ENCODE results near the gene OPN3. TPM values are rescaled to one million over a fixed set of nuclear protein-coding genes. Genes with fewer than 3 reads are reported as not detected.

Gene OPN3
- total RNA-seq, 1 donor from 2014 or later = 14.7 TPM

DNA sequence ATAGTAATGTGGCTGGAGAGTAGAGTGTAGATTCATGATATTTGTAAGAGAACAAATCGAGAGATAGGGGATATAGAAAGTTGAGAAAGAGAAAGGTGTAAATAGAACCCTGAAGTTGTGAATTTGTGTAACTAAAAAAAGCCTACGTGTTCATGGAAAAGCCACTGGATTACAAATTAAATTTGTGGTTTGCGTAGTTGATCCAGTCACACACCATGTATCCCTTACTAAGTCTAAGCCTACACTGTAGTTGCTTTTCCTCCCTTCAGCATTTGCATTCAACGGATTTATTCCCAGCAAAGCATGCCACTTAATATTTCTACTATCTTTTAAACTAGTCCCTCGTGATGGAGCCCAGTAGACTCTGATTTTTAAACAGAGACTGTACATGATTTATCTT is 83.1 kb downstream of the OPN3 start:
- FAIRE-seq (no peak), DNase-seq (ENCODE audit: low read depth) (no peak)
- H3K36me3 ChIP-seq (ENCODE audit: control insufficient read depth, insufficient read depth, low read length) = no peaks in the 10 kb centered on the region
- TF ChIP-seq, protein P1, sequence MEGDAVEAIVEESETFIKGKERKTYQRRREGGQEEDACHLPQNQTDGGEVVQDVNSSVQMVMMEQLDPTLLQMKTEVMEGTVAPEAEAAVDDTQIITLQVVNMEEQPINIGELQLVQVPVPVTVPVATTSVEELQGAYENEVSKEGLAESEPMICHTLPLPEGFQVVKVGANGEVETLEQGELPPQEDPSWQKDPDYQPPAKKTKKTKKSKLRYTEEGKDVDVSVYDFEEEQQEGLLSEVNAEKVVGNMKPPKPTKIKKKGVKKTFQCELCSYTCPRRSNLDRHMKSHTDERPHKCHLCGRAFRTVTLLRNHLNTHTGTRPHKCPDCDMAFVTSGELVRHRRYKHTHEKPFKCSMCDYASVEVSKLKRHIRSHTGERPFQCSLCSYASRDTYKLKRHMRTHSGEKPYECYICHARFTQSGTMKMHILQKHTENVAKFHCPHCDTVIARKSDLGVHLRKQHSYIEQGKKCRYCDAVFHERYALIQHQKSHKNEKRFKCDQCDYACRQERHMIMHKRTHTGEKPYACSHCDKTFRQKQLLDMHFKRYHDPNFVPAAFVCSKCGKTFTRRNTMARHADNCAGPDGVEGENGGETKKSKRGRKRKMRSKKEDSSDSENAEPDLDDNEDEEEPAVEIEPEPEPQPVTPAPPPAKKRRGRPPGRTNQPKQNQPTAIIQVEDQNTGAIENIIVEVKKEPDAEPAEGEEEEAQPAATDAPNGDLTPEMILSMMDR (IDR thresholded peaks at IDR 0.05; ENCODE audit: insufficient read depth, low read length, severe bottlenecking) = no peak
- no peaks in the 10 kb centered on the region for H3K27me3 ChIP-seq (ENCODE audit: control insufficient read depth, insufficient read depth, low read length)
- H3K4me3 ChIP-seq (ENCODE audit: low read depth, low read length) = no peak overlapping the region

DNA sequence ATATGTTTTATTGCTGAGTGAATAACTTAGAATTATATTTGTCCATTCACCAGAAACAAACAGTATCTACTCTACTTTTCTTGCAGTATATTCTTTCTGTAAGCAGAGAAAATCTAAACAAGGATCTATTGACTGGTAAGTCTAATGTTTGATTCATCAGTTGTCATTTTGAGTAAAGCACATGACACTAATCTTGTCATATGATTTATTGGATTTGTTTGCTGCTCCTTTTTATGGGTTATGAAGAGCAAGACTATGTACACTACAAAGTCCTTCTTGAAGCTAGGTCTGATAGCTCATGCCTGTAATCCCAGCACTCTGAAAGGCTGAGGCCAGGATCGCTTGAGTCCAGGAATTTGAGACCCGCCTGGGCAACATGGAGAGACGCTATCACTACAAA is 84.6 kb downstream of the OPN3 start:
- H3K36me3 ChIP-seq (ENCODE audit: control insufficient read depth, insufficient read depth, low read length) = no peaks in the 10 kb centered on the region
- no peak for DNase-seq (ENCODE audit: low read depth)
- TF ChIP-seq, protein P1 (IDR thresholded peaks at IDR 0.05; ENCODE audit: insufficient read depth, low read length, severe bottlenecking) = no peak
- no peak for FAIRE-seq
- no peak overlapping the region for H3K4me3 ChIP-seq (ENCODE audit: low read depth, low read length)
- no peaks in the 10 kb centered on the region for H3K27me3 ChIP-seq (ENCODE audit: control insufficient read depth, insufficient read depth, low read length)

DNA sequence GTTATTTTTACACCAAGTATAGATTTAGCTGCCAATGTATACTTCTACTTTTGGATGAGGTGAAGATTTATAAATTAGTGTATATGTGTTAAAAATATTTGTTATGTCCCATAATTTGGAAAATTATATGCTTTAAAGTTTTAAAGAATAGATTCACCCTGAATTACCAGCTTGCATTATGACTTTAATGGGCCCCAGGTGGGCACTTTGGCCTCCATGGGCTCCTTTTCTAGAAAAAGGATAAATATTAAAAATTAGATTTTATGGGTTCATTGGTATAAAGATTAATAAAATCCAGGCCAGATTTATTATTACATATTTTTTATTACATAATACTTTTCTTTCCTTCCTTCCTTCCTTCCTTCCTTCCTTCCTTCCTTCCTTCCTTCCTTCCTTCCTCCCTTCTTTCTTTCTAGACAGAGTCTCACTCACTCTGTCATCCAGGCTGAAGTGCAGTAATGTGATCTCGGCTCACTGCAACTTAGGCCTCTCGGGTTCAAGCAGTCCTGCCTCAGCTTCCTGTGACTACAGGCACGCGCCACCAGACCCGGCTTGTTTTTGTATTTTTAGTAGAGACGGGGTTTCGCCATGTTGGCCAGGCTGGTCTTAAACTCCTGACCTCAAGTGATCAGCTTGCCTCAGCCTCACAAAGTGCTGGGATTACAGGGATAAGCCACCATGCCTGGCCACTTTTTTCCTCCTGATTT is 86.1 kb downstream of the OPN3 start:
- DNase-seq (ENCODE audit: low read depth) (no peak), FAIRE-seq (no peak)
- TF ChIP-seq, protein P1 (IDR thresholded peaks at IDR 0.05; ENCODE audit: insufficient read depth, low read length, severe bottlenecking) = no peak

DNA sequence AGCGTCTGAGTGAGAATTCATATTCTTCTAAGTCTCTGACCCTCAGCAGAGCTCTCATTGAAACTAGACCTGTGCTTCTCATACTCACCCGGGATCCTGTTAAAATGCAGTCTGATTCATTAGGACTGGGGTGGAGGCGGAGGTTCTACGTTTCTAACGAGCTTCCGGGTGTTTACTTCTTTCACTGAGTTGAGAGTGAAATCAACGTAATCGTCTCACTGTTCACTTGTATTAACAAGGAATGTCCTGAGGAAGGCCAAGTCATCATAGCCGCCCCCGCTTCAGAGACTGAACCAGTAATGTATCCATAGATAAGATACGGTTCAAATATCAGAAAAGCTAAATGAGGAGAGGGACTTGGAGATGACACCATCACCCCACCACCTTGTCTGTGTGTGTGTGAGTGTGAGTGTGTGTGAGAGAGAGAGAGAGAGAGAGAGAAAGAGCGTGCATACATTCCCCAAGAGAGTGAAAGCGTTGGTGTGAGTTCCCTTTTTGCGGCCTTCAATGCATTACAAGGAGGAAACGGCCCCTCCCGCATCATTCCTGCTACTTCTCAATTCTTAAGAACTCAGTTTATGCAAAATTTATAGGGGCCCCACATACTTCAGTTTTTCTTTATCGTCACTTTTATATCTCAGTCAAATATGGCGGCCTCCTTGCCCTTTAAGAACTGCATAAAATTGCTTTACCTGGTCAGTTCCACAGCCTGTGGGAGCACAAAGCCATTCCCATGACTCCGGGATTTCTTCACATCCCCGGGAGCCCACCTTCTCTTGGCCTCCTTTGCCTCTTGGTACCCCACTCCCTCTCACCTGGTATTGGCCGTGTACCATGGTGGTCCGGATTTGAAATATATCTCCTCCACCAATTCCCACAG is 88.2 kb downstream of the OPN3 start:
- H3K27me3 ChIP-seq (ENCODE audit: control insufficient read depth, insufficient read depth, low read length) = no peaks in the 10 kb centered on the region
- DNase-seq (ENCODE audit: low read depth) = no peak
- H3K4me3 ChIP-seq (ENCODE audit: low read depth, low read length) = no peak overlapping the region
- no peaks in the 10 kb centered on the region for H3K36me3 ChIP-seq (ENCODE audit: control insufficient read depth, insufficient read depth, low read length)
- TF ChIP-seq, protein P1 (IDR thresholded peaks at IDR 0.05; ENCODE audit: insufficient read depth, low read length, severe bottlenecking) = no peak
- FAIRE-seq = no peak

More for the DNA sequence above, 86.1 kb downstream of the OPN3 start:
- no peaks in the 10 kb centered on the region for H3K36me3 ChIP-seq (ENCODE audit: control insufficient read depth, insufficient read depth, low read length)
- no peaks in the 10 kb centered on the region for H3K27me3 ChIP-seq (ENCODE audit: control insufficient read depth, insufficient read depth, low read length)
- no peak overlapping the region for H3K4me3 ChIP-seq (ENCODE audit: low read depth, low read length)

DNA sequence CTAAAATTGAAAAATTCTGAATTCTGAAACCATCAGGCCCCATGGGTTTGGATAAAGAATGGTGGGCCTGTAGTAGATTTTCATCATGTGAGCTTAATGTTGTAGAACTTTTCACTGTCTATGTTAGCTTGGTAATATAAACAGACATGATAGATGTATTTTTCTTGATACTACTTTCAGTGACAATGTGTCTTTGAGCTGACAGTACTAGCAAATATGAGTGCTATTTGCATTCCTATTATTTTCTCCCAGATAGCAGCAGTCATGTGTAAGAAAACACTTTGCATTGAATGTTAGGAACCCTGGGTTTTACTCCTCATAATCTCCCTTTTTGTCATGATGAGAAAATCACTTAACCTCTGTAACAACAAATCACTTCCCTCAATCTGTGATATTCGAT is 89.9 kb downstream of the OPN3 start:
- TF ChIP-seq, protein P1 (IDR thresholded peaks at IDR 0.05; ENCODE audit: insufficient read depth, low read length, severe bottlenecking) = no peak
- no peaks in the 10 kb centered on the region for H3K36me3 ChIP-seq (ENCODE audit: control insufficient read depth, insufficient read depth, low read length)
- H3K4me3 ChIP-seq (ENCODE audit: low read depth, low read length) = no peak overlapping the region
- DNase-seq (ENCODE audit: low read depth) = no peak
- H3K27me3 ChIP-seq (ENCODE audit: control insufficient read depth, insufficient read depth, low read length) = no peaks in the 10 kb centered on the region
- no peak for FAIRE-seq

Measured in bronchial epithelial cell (primary cell).